ENCODE measurements around the gene CD82. TPM values are rescaled to one million over a fixed set of nuclear protein-coding genes. Genes with fewer than 3 reads are reported as not detected.

The CD82 gene
- total and polyA plus RNA-seq, 2 of the 8 experiments (the other 6 are each of a cell fraction or from before 2014, with no cell fraction given): 7.9 to 10.3 TPM

- Histone ChIP-seq H3K9me3 (ENCODE audit: insufficient read depth in 2 of 2, low read depth in 1 of 2, low read length in 1 of 2) (no peaks in the 10 kb centered on the region), H3K4ac (replicated peaks; ENCODE audit: insufficient read length, low read depth, low read length) (no peak overlapping the region), H3K18ac (ENCODE audit: extremely low read depth, low read length) (no peak overlapping the region), H4K8ac (ENCODE audit: extremely low read depth, insufficient read depth, low read length) (no peak overlapping the region), H3K79me2 (ENCODE audit: control insufficient read depth in 1 of 2, insufficient read depth in 2 of 2, low read length in 2 of 2) (no peaks in the 10 kb centered on the region), H4K91ac (replicated peaks; ENCODE audit: insufficient read length, low read length) (peak overlapping the region; percentile 34), H3K4me3 (ENCODE audit: extremely low read depth in 1 of 4, insufficient read depth in 2 of 4, low read depth in 3 of 4, low read length in 4 of 4) (no peak overlapping the region), H2AK5ac (ENCODE audit: low read depth, low read length) (no peak overlapping the region), H3K56ac (replicated peaks; ENCODE audit: insufficient read length, low read depth, low read length) (no peak overlapping the region), H3K27ac (ENCODE audit: low read depth, low read length) (no peak overlapping the region), H2BK5ac (ENCODE audit: low read depth, low read length) (no peak overlapping the region), H4K5ac (ENCODE audit: insufficient read length, low read depth, low read length) (no peak overlapping the region), H3K23me2 (ENCODE audit: low read depth, low read length) (no peaks in the 10 kb centered on the region), H2BK12ac (ENCODE audit: low read depth, low read length) (peak overlapping the region; percentile 72; the same call in 1 of the 2 replicates), H3K36me3 (ENCODE audit: control insufficient read depth in 2 of 4, insufficient read depth in 4 of 4, low read length in 3 of 4) (no peaks in the 10 kb centered on the region), H2AFZ (ENCODE audit: low read length) (no peak overlapping the region), H4K20me1 (replicated peaks in 1 of 2; ENCODE audit: control insufficient read depth in 1 of 2, insufficient read depth in 2 of 2, low read length in 2 of 2) (no peaks in the 10 kb centered on the region), H3K4me1 (replicated peaks in 1 of 4; ENCODE audit: control insufficient read depth in 3 of 4, insufficient read depth in 4 of 4, low read length in 3 of 4) (no peaks in the 10 kb centered on the region; a peak in 2 of 7 replicates), H3K27me3 (replicated peaks in 1 of 4; ENCODE audit: control insufficient read depth in 3 of 4, extremely low read depth in 1 of 4, insufficient read depth in 3 of 4, low read length in 3 of 4) (peaks cover 0 to 9% (median 7%) of the 10 kb centered on the region in 4 experiments; a peak in 4 of 7 replicates), H3K9ac (replicated peaks in 1 of 4; ENCODE audit: extremely low read depth in 1 of 4, low read depth in 3 of 4, low read length in 3 of 4) (no peak overlapping the region), H3K4me2 (ENCODE audit: insufficient read depth in 1 of 2, low read depth in 2 of 2, low read length in 2 of 2) (no peak overlapping the region), H3K14ac (ENCODE audit: insufficient read length) (no peak overlapping the region), H2BK120ac (replicated peaks; ENCODE audit: low read depth, low read length) (no peak overlapping the region), H2BK15ac (ENCODE audit: low read length) (peak overlapping the region; percentile 61; the same call in 1 of the 2 replicates), H3K23ac (ENCODE audit: insufficient read length) (no peak overlapping the region), H3K79me1 (ENCODE audit: low read depth, low read length) (no peaks in the 10 kb centered on the region), H2BK20ac (ENCODE audit: low read length) (no peak overlapping the region)
- DNase-seq (ENCODE audit: low read depth in 1 of 2, low spot score in 2 of 2): no peak
- WGBS, 2 experiments (ENCODE audit: extremely low coverage in 1 of 2, insufficient coverage in 1 of 2, insufficient read length in 1 of 2, insufficient replicate concordance in 2 of 2, low coverage in 1 of 2, low lambda C conversion rate in 2 of 2, missing lambda C conversion rate in 1 of 2): 92% methylated on average over 10 of the region's 10 CpGs; no CpG with 5 or more reads in 1 of the 2 experiments
- POLR2A ChIA-PET (ENCODE audit: partially characterized antibody): interaction anchor here (1.2 to 1.6 kb wide), 2 partner anchors 103 to 288 kb away, joined by 3 to 5 read pairs; partner anchors contain the start of gene TSPAN18
- no peak for FAIRE-seq
- CTCF ChIA-PET (ENCODE audit: partially characterized antibody): interaction anchor here (0.6 to 8.8 kb wide), 18 partner anchors 8 to 313 kb away, joined by 3 to 89 read pairs (median 4); no protein-coding TSS in a partner anchor
- TF ChIP-seq ATF2 (IDR thresholded peaks at IDR 0.05; ENCODE audit: low read length): no peak
- TF ChIP-seq, protein P1, sequence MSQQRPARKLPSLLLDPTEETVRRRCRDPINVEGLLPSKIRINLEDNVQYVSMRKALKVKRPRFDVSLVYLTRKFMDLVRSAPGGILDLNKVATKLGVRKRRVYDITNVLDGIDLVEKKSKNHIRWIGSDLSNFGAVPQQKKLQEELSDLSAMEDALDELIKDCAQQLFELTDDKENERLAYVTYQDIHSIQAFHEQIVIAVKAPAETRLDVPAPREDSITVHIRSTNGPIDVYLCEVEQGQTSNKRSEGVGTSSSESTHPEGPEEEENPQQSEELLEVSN (IDR thresholded peaks at IDR 0.05): no peak
- no peak for TF ChIP-seq YY1 (IDR thresholded peaks at IDR 0.05; ENCODE audit: low read depth, low read length)
- TF ChIP-seq CTBP2 (IDR thresholded peaks at IDR 0.05; ENCODE audit: borderline replicate concordance, insufficient read depth, insufficient read length, low read length): no peak
- no peak for TF ChIP-seq FOSL1 (IDR thresholded peaks at IDR 0.05; ENCODE audit: insufficient read depth, low read depth, low read length)
- no peak for TF ChIP-seq POU5F1 (IDR thresholded peaks at IDR 0.05; ENCODE audit: low read depth, low read length)
- no peak for TF ChIP-seq NRF1 (IDR thresholded peaks at IDR 0.05; ENCODE audit: low read depth, low read length)
These were observed 57.9 kb downstream of the CD82 start for GRCh38 chr11:44623341-44623730.
